ENCODE results near the gene HDC. TPM values are rescaled to one million over a fixed set of nuclear protein-coding genes. Genes with fewer than 3 reads are reported as not detected.

HDC gene
- total and polyA plus RNA-seq, 2 donors (not counting 3 experiments of a cell fraction or from before 2014, with no cell fraction given), result not detected

DNA sequence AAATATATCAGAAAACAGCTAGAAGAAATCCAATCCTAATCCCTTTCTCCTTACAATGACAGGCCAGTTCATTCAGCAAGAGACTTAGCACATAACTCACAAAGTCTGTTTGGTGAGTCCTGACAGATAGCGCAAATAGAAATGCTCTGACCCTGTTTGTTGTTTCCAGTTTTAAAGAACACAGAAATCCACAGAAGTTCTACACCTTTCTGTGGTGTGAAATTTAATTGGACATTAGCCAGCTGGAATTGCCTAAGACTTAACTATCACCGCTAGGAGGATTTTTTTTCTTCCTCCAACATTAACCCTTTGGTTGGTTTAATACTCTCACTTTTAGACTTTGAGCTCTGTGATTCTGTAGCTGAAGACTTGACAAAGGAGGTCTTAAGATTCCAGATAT, 30.8 kb downstream of the HDC start:
- H3K9ac ChIP-seq (replicated peaks; ENCODE audit: extremely low read depth, insufficient read depth, low read length), result no peak overlapping the region
- POLR2A ChIA-PET, result no interaction called here
- no peaks in the 10 kb centered on the region for H3K9me1 ChIP-seq (replicated peaks; ENCODE audit: control insufficient read depth, extremely low read depth, insufficient read depth, low read length)
- no peaks in the 10 kb centered on the region for H3K4me1 ChIP-seq (ENCODE audit: control insufficient read depth, extremely low read depth, insufficient read depth, low read length)
- intact Hi-C loops (cut with micrococcal nuclease), result no loop called here
- no TSS peak for BruUV-seq (replicated peaks)
- dilution Hi-C loops (cut with MboI; ENCODE audit: extremely low pct_ligation_motif_present, low sequenced_read_pairs), result no loop called here
- no peak overlapping the region for H2AFZ ChIP-seq (ENCODE audit: low read depth, low read length)
- FAIRE-seq (no peak), DNase-seq (ENCODE audit: low read depth, low spot score) (no peak)
- TF ChIP-seq MYC (IDR thresholded peaks at IDR 0.05; ENCODE audit: low read depth, low read length) (no peak), JUN (IDR thresholded peaks at IDR 0.05; ENCODE audit: borderline replicate concordance, insufficient read depth, insufficient read length, low read depth) (no peak), FOS (IDR thresholded peaks at IDR 0.05; ENCODE audit: borderline replicate concordance, insufficient read depth, low read length) (no peak), GATA2 (IDR thresholded peaks at IDR 0.05; ENCODE audit: insufficient read depth, insufficient read length, low read depth, low read length) (no peak), POLR2AphosphoS5 (IDR thresholded peaks at IDR 0.05; ENCODE audit: insufficient read depth, low read depth, low read length) (no peak), POLR2A (IDR thresholded peaks at IDR 0.05; ENCODE audit: low read depth, low read length) (no peak), EZH2 (IDR thresholded peaks at IDR 0.05; ENCODE audit: borderline replicate concordance, low read depth, low read length, severe bottlenecking) (no peak)
- TF ChIP-seq, protein P1, sequence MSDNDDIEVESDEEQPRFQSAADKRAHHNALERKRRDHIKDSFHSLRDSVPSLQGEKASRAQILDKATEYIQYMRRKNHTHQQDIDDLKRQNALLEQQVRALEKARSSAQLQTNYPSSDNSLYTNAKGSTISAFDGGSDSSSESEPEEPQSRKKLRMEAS (IDR thresholded peaks at IDR 0.05; ENCODE audit: insufficient read depth, insufficient read length), result no peak
- TF ChIP-seq, protein P2, sequence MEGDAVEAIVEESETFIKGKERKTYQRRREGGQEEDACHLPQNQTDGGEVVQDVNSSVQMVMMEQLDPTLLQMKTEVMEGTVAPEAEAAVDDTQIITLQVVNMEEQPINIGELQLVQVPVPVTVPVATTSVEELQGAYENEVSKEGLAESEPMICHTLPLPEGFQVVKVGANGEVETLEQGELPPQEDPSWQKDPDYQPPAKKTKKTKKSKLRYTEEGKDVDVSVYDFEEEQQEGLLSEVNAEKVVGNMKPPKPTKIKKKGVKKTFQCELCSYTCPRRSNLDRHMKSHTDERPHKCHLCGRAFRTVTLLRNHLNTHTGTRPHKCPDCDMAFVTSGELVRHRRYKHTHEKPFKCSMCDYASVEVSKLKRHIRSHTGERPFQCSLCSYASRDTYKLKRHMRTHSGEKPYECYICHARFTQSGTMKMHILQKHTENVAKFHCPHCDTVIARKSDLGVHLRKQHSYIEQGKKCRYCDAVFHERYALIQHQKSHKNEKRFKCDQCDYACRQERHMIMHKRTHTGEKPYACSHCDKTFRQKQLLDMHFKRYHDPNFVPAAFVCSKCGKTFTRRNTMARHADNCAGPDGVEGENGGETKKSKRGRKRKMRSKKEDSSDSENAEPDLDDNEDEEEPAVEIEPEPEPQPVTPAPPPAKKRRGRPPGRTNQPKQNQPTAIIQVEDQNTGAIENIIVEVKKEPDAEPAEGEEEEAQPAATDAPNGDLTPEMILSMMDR (IDR thresholded peaks at IDR 0.05; ENCODE audit: extremely low read depth in 1 of 2, insufficient read depth in 1 of 2, low read depth in 1 of 2, low read length in 2 of 2), result no peak
- CTCF ChIA-PET, result interaction anchor here (1.0 to 1.3 kb wide), 2 partner anchors 15 to 26 kb away, joined by 3 read pairs; no protein-coding TSS in a partner anchor
- H3K36me3 ChIP-seq (ENCODE audit: control insufficient read depth in 2 of 2, extremely low read depth in 1 of 2, insufficient read depth in 2 of 2, low read length in 2 of 2), result no peaks in the 10 kb centered on the region
- H3K4me3 ChIP-seq (replicated peaks in 1 of 3; ENCODE audit: insufficient read depth in 1 of 3, low read depth in 1 of 3, low read length in 3 of 3), result no peak overlapping the region
- no peaks in the 10 kb centered on the region for H3K9me3 ChIP-seq (replicated peaks; ENCODE audit: control insufficient read depth, insufficient read depth, low read length)
- no peaks in the 10 kb centered on the region for H3K27me3 ChIP-seq (ENCODE audit: control insufficient read depth in 2 of 2, insufficient read depth in 2 of 2, low read length in 2 of 2)
- H3K79me2 ChIP-seq (ENCODE audit: control insufficient read depth, insufficient read depth, low read length), result no peaks in the 10 kb centered on the region
- H3K27ac ChIP-seq (ENCODE audit: insufficient read depth, low read depth, low read length), result no peak overlapping the region
- no peaks in the 10 kb centered on the region for H4K20me1 ChIP-seq (replicated peaks; ENCODE audit: control insufficient read depth, extremely low read depth, insufficient read depth, low read length)
- H3K4me2 ChIP-seq (ENCODE audit: insufficient read depth, low read length), result no peak overlapping the region
